H1 (cell line): ENCODE measurements around the gene SYNRG. TPM values are rescaled to one million over a fixed set of nuclear protein-coding genes. Genes with fewer than 3 reads are reported as not detected.

Experiments used
- CTCF ChIA-PET: fragments of 300-600 bp; sonication (Branson Sonifier 250); formaldehyde crosslinking; loops from one replicate; lab custom pipeline; 2021; ENCODE audit not compliant: partially characterized antibody; lab: Charles Lee
- POLR2A ChIA-PET: fragments of 300-600 bp; sonication (Branson Sonifier 250); formaldehyde crosslinking; loops from one replicate; lab custom pipeline; 2021; ENCODE audit warnings: inconsistent platforms; ENCODE audit not compliant: partially characterized antibody; lab: Charles Lee
- DNase-seq, 2 experiments: peaks; one replicate each; pipeline versions ENCODE4 v3.0.0 to v3.0.0-alpha.2; 2010 to 2022; ENCODE audit warnings: low spot score in 2 of 2, low read depth in 1 of 2, mixed read lengths in 1 of 2
- FAIRE-seq: peaks from 2 replicates; lab custom pipeline; 2011; peaks lifted over from hg19 to GRCh38; lab: Jason Lieb, UNC
- H2AFZ ChIP-seq: 2 replicates; pipeline ENCODE4 v1.8.1; 2012; ENCODE audit warnings: low read length, inconsistent platforms
- H2AK5ac ChIP-seq: 2 replicates; pipeline ENCODE4 v1.6.1; 2013; ENCODE audit warnings: low read depth, low read length
- H2BK120ac ChIP-seq: replicated peaks from 2 replicates; pipeline ENCODE3; 2013; ENCODE audit warnings: low read depth, low read length, inconsistent platforms
- H2BK12ac ChIP-seq: 2 replicates; pipeline ENCODE4 v1.6.1; 2013; ENCODE audit warnings: low read depth, low read length
- H2BK15ac ChIP-seq: 2 replicates; pipeline ENCODE4 v1.6.1; 2013; ENCODE audit warnings: low read length
- H2BK20ac ChIP-seq: 2 replicates; pipeline ENCODE4 v1.6.1; 2013; ENCODE audit warnings: low read length
- H2BK5ac ChIP-seq: 2 replicates; pipeline ENCODE4 v1.6.1; 2013; ENCODE audit warnings: low read depth, low read length
- H3K14ac ChIP-seq: 2 replicates; pipeline ENCODE4 v1.6.1; 2013; ENCODE audit warnings: inconsistent platforms; ENCODE audit not compliant: insufficient read length
- H3K18ac ChIP-seq: 2 replicates; pipeline ENCODE4 v1.6.1; 2013; ENCODE audit warnings: low read length; ENCODE audit errors: extremely low read depth
- H3K23ac ChIP-seq: 2 replicates; pipeline ENCODE4 v1.6.1; 2013; ENCODE audit warnings: inconsistent platforms; ENCODE audit not compliant: insufficient read length
- H3K23me2 ChIP-seq: 2 replicates; pipeline ENCODE4 v1.6.1; 2013; ENCODE audit warnings: low read depth, low read length
- H3K27ac ChIP-seq: 2 replicates; pipeline ENCODE4 v1.6.1; 2011; ENCODE audit warnings: low read depth, low read length, inconsistent platforms
- H3K27me3 ChIP-seq, 4 experiments: replicated peaks in 1 of 4; 1 replicate in 1 of 4; 2 replicates in 3 of 4; pipeline versions ENCODE4 v1.6.1 to v1.8.1; 2011 to 2013; ENCODE audit warnings: low read length in 3 of 4, mild to moderate bottlenecking in 3 of 4, inconsistent platforms in 2 of 4, mixed read lengths in 2 of 4, moderate library complexity in 1 of 4; ENCODE audit not compliant: control insufficient read depth in 3 of 4, insufficient read depth in 3 of 4; ENCODE audit errors: extremely low read depth in 1 of 4
- H3K36me3 ChIP-seq, 4 experiments: 2 replicates each; pipeline versions ENCODE4 v1.6.1 to v1.8.1; 2011 to 2013; ENCODE audit warnings: mild to moderate bottlenecking in 4 of 4, low read length in 3 of 4, moderate library complexity in 2 of 4, control low read depth in 1 of 4, inconsistent platforms in 1 of 4; ENCODE audit not compliant: insufficient read depth in 4 of 4, control insufficient read depth in 2 of 4
- H3K4ac ChIP-seq: replicated peaks from 2 replicates; pipeline ENCODE3; 2013; ENCODE audit warnings: low read length, low read depth, mixed read lengths, inconsistent platforms; ENCODE audit not compliant: insufficient read length
- H3K4me1 ChIP-seq, 4 experiments: replicated peaks in 1 of 4; 1 replicate in 1 of 4; 2 replicates in 3 of 4; pipeline versions ENCODE4 v1.6.1 to v1.8.1; 2011 to 2013; ENCODE audit warnings: low read length in 3 of 4, inconsistent platforms in 2 of 4, mixed read lengths in 1 of 4; ENCODE audit not compliant: insufficient read depth in 4 of 4, control insufficient read depth in 3 of 4
- H3K4me2 ChIP-seq, 2 experiments: 2 replicates each; pipeline versions ENCODE4 v1.6.1 to v1.8.1; 2011 to 2013; ENCODE audit warnings: low read depth in 2 of 2, low read length in 2 of 2, control low read depth in 1 of 2, inconsistent platforms in 1 of 2, mild to moderate bottlenecking in 1 of 2; ENCODE audit not compliant: insufficient read depth in 1 of 2
- H3K4me3 ChIP-seq, 4 experiments: fragments of 200-600, 300-600 bp in 1 of 4; sonication (generic), shearing (Covaris generic), sonication (Bioruptor Twin) in 1 of 4; 2 replicates each; pipeline versions ENCODE4 v1.5.1 to v1.8.1; 2011 to 2016; ENCODE audit warnings: low read length in 4 of 4, low read depth in 3 of 4, control low read depth in 2 of 4, inconsistent platforms in 2 of 4, mild to moderate bottlenecking in 2 of 4, mixed read lengths in 1 of 4, moderate library complexity in 1 of 4; ENCODE audit not compliant: insufficient read depth in 2 of 4; ENCODE audit errors: extremely low read depth in 1 of 4
- H3K56ac ChIP-seq: replicated peaks from 2 replicates; pipeline ENCODE3; 2013; ENCODE audit warnings: low read depth, mild to moderate bottlenecking, mixed read lengths, low read length, inconsistent platforms; ENCODE audit not compliant: insufficient read length
- H3K79me1 ChIP-seq: 2 replicates; pipeline ENCODE4 v1.6.1; 2013; ENCODE audit warnings: low read depth, low read length, control low read depth
- H3K79me2 ChIP-seq, 2 experiments: 2 replicates each; pipeline versions ENCODE4 v1.6.1 to v1.8.1; 2012 to 2013; ENCODE audit warnings: low read length in 2 of 2, mild to moderate bottlenecking in 2 of 2, inconsistent platforms in 1 of 2; ENCODE audit not compliant: insufficient read depth in 2 of 2, control insufficient read depth in 1 of 2
- H3K9ac ChIP-seq, 4 experiments: replicated peaks in 1 of 4; 1 replicate in 1 of 4; 2 replicates in 3 of 4; pipeline versions ENCODE4 v1.6.1 to v1.8.1; 2011 to 2013; ENCODE audit warnings: low read depth in 3 of 4, low read length in 3 of 4, control low read depth in 2 of 4, mild to moderate bottlenecking in 2 of 4, moderate library complexity in 2 of 4, inconsistent platforms in 1 of 4; ENCODE audit errors: extremely low read depth in 1 of 4
- H3K9me3 ChIP-seq, 2 experiments: 2 replicates each; pipeline versions ENCODE4 v1.6.1 to v1.8.1; 2012 to 2013; ENCODE audit warnings: mild to moderate bottlenecking in 2 of 2, moderate library complexity in 2 of 2, control low read depth in 1 of 2, inconsistent platforms in 1 of 2, low read depth in 1 of 2, low read length in 1 of 2, mixed read lengths in 1 of 2; ENCODE audit not compliant: insufficient read depth in 2 of 2
- H4K20me1 ChIP-seq, 2 experiments: replicated peaks in 1 of 2; 2 replicates each; pipeline versions ENCODE3 to v1.8.1; 2011 to 2013; ENCODE audit warnings: inconsistent platforms in 2 of 2, low read length in 2 of 2, mild to moderate bottlenecking in 1 of 2; ENCODE audit not compliant: insufficient read depth in 2 of 2, control insufficient read depth in 1 of 2
- H4K5ac ChIP-seq: 2 replicates; pipeline ENCODE4 v1.6.1; 2013; ENCODE audit warnings: low read length, low read depth, mixed read lengths, inconsistent platforms; ENCODE audit not compliant: insufficient read length
- H4K8ac ChIP-seq: 2 replicates; pipeline ENCODE4 v1.8.0; 2013; ENCODE audit warnings: mild to moderate bottlenecking, moderate library complexity, low read length, inconsistent platforms; ENCODE audit not compliant: insufficient read depth; ENCODE audit errors: extremely low read depth
- H4K91ac ChIP-seq: replicated peaks from 2 replicates; pipeline ENCODE3; 2013; ENCODE audit warnings: low read length, mixed read lengths, inconsistent platforms; ENCODE audit not compliant: insufficient read length
- SRF ChIP-seq: IDR thresholded peaks from 2 replicates; pipeline ENCODE4 v1.6.1; 2011; ENCODE audit warnings: mild to moderate bottlenecking, low read depth, low read length, moderate library complexity
- ZNF274 ChIP-seq: IDR thresholded peaks from 2 replicates; pipeline ENCODE4 v1.7.0; 2012; ENCODE audit warnings: low read length, borderline replicate concordance; ENCODE audit errors: extremely low read depth
- WGBS, 2 experiments: shearing (Covaris generic) in 1 of 2; methylation state at CpG; one replicate each; pipeline versions ENCODE4 v1.1.6 to v1.1.7; 2013 to 2015; ENCODE audit warnings: low lambda C conversion rate in 2 of 2, mixed read lengths in 2 of 2, inconsistent platforms in 1 of 2, low coverage in 1 of 2, missing lambda C conversion rate in 1 of 2; ENCODE audit not compliant: insufficient replicate concordance in 2 of 2, insufficient coverage in 1 of 2, insufficient read length in 1 of 2; ENCODE audit errors: extremely low coverage in 1 of 2, missing lambda C conversion rate in 1 of 2; 5-methylcytosine and 5-hydroxymethylcytosine counted together
- polyA plus RNA-seq, 7 experiments: library from polyadenylated mRNA; depleted of rRNA in 3 of 7; stranded (reverse) in 5 of 7; unstranded in 2 of 7; fragments of >200 nt in 5 of 7; fragments of 200-250 nt in 2 of 7; gene quantifications; 1 replicate in 5 of 7; 2 replicates in 1 of 7; 4 replicates in 1 of 7; pipeline versions ENCODE4 v1.2.1 to v1.2.3, GENCODE V29; 2011 to 2013; ENCODE audit warnings: missing spikeins in 2 of 7, mixed read lengths in 2 of 7
- total RNA-seq: library from RNA; stranded (reverse); fragmentation: NEBNext Ultra II Directional; extraction: Animal tissue kit (Norgen Biotek cat#: 25700); gene quantifications from 2 replicates; pipeline ENCODE4 v1.2.1, GENCODE V29; 2021

Gene SYNRG
- total and polyA plus RNA-seq, 2 of the 8 experiments (the other 6 are each of a cell fraction or from before 2014, with no cell fraction given) = 7.7 to 31.7 TPM

- ChIA-PET POLR2A (interaction anchor here (1.0 to 1.2 kb wide), 2 partner anchors 44 to 159 kb away, joined by 3 read pairs; no protein-coding TSS in a partner anchor), CTCF (interaction anchor here (0.6 to 4.8 kb wide), 7 partner anchors 10 to 1204 kb away, joined by 3 to 29 read pairs (median 8); no protein-coding TSS in a partner anchor)
- peaks cover 0 to 37% (median 6%) of the 10 kb centered on the region in 4 experiments; a peak in 5 of 8 replicates for H3K36me3 ChIP-seq
- no peak overlapping the region for H3K9ac ChIP-seq
- H3K79me1 ChIP-seq = no peaks in the 10 kb centered on the region; the same call in 1 of the 2 replicates
- H4K8ac ChIP-seq = no peak overlapping the region
- DNase-seq = no peak
- H2BK120ac ChIP-seq = no peak overlapping the region
- H4K20me1 ChIP-seq = no peaks in the 10 kb centered on the region
- no peak overlapping the region for H3K18ac ChIP-seq
- H3K56ac ChIP-seq = no peak overlapping the region
- no peak overlapping the region for H3K4me2 ChIP-seq
- H4K5ac ChIP-seq = no peak overlapping the region
- no peak for FAIRE-seq
- H3K23me2 ChIP-seq = no peaks in the 10 kb centered on the region; the same call in 1 of the 2 replicates
- H3K4me1 ChIP-seq = no peaks in the 10 kb centered on the region
- H3K9me3 ChIP-seq = no peaks in the 10 kb centered on the region
- 95% methylated on average over 4 of the region's 4 CpGs; no CpG with 5 or more reads in 1 of the 2 experiments for WGBS, 2 experiments
- no peak overlapping the region for H3K4ac ChIP-seq
- no peaks in the 10 kb centered on the region for H3K79me2 ChIP-seq
- H3K27me3 ChIP-seq = no peaks in the 10 kb centered on the region
- no peak overlapping the region for H2BK5ac ChIP-seq
- TF ChIP-seq SRF = no peak
- TF ChIP-seq ZNF274 = no peak
- TF ChIP-seq, all 59 proteins: peak for 0
- Histone ChIP-seq H2BK12ac (no peak overlapping the region), H4K91ac (no peak overlapping the region), H2BK20ac (no peak overlapping the region), H2AK5ac (no peak overlapping the region), H3K4me3 (no peak overlapping the region), H3K27ac (no peak overlapping the region), H3K23ac (no peak overlapping the region), H2AFZ (no peak overlapping the region), H2BK15ac (no peak overlapping the region), H3K14ac (no peak overlapping the region)
Observed at GRCh38 chr17:37517881-37518280, 91.3 kb downstream of the SYNRG start.
